HepG2 (cell line): Measurements from ENCODE around the gene CCNB1IP1. TPM values are rescaled to one million over a fixed set of nuclear protein-coding genes. Genes with fewer than 3 reads are reported as not detected.

Experiments used
- ATAC-seq: fragments of 200-7000 bp; cut with Tn5 transposase; 3 replicates; pipeline ENCODE4 v1.9.1; 2020; ENCODE audit warnings: mild to moderate bottlenecking, moderate library complexity
- BruUV-seq: library from RNA; stranded (reverse); fragments of 400-500 nt; replicated peaks from 2 replicates; lab custom pipeline; 2021; lab: Mats Ljungman, UMichigan
- CTCF ChIA-PET: fragments of 300-600 bp; formaldehyde crosslinking; extraction: SDS; loops from one replicate; lab custom pipeline; 2021; ENCODE audit warnings: low total read pairs, inconsistent platforms, low intra/inter-chr PET ratio; lab: Yijun Ruan, JAX
- POLR2A ChIA-PET: fragments of 350-600 bp; sonication (Branson Sonifier 250); formaldehyde crosslinking; loops from one replicate; lab custom pipeline; 2020; ENCODE audit warnings: antibody characterized with exemption, inconsistent platforms; lab: Yijun Ruan, JAX
- DNase-seq: peaks from one replicate; pipeline ENCODE4 v3.0.0-alpha.2; 2015; ENCODE audit warnings: low spot score
- FAIRE-seq: peaks from 3 replicates; lab custom pipeline; 2011; peaks lifted over from hg19 to GRCh38; lab: Jason Lieb, UNC
- H2AFZ ChIP-seq: one replicate; pipeline ENCODE4 v1.6.1; 2011; ENCODE audit warnings: low read length, inconsistent platforms
- H3K27ac ChIP-seq: fragments of 300-600 bp; 3 replicates; pipeline ENCODE4 v1.8.0; 2011; ENCODE audit warnings: mixed run types, mild to moderate bottlenecking, mixed read lengths, low read length, inconsistent platforms; ENCODE audit not compliant: insufficient read depth; ENCODE audit errors: extremely low read length
- H3K27me3 ChIP-seq, 2 experiments: fragments of 200-600 bp in 1 of 2; 2 replicates in 1 of 2; 3 replicates in 1 of 2; pipeline versions ENCODE4 v1.6.0 to v1.8.0; 2011; ENCODE audit warnings: low read length in 2 of 2, mild to moderate bottlenecking in 2 of 2, moderate library complexity in 2 of 2, inconsistent platforms in 1 of 2; ENCODE audit not compliant: insufficient read depth in 2 of 2, control insufficient read depth in 1 of 2
- H3K36me3 ChIP-seq, 2 experiments: fragments of 200-600 bp in 1 of 2; replicated peaks in 1 of 2; 2 replicates in 1 of 2; 3 replicates in 1 of 2; pipeline versions ENCODE4 v1.5.1 to v1.8.0; 2011; ENCODE audit warnings: low read length in 2 of 2, inconsistent platforms in 1 of 2; ENCODE audit not compliant: insufficient read depth in 2 of 2, control insufficient read depth in 1 of 2
- H3K4me1 ChIP-seq: 2 replicates; pipeline ENCODE4 v1.5.1; 2012; ENCODE audit warnings: low read length, inconsistent platforms; ENCODE audit not compliant: insufficient read depth
- H3K4me2 ChIP-seq: 2 replicates; pipeline ENCODE4 v1.6.0; 2011; ENCODE audit warnings: low read depth, low read length, inconsistent platforms
- H3K4me3 ChIP-seq, 3 experiments: fragments of 200-600 bp in 1 of 3; sonication (generic), shearing (Covaris generic) in 1 of 3; replicated peaks in 1 of 3; 2 replicates each; pipeline ENCODE4 v1.5.1; 2011 to 2016; ENCODE audit warnings: low read length in 3 of 3, inconsistent platforms in 2 of 3, low read depth in 2 of 3, mild to moderate bottlenecking in 2 of 3, control low read depth in 1 of 3, mixed read lengths in 1 of 3; ENCODE audit not compliant: insufficient read depth in 1 of 3
- H3K79me2 ChIP-seq: one replicate; pipeline ENCODE4 v1.6.1; 2011; ENCODE audit warnings: low read length, inconsistent platforms; ENCODE audit not compliant: insufficient read depth
- H3K9ac ChIP-seq: 2 replicates; pipeline ENCODE4 v1.6.0; 2011; ENCODE audit warnings: mild to moderate bottlenecking, low read depth, low read length, inconsistent platforms; ENCODE audit not compliant: insufficient read depth
- H3K9me3 ChIP-seq: 2 replicates; pipeline ENCODE4 v1.5.1; 2012; ENCODE audit warnings: mild to moderate bottlenecking, low read length
- H4K20me1 ChIP-seq: 2 replicates; pipeline ENCODE4 v1.6.0; 2011; ENCODE audit warnings: inconsistent platforms, mild to moderate bottlenecking, low read length, moderate library complexity; ENCODE audit not compliant: insufficient read depth
- CBX5 ChIP-seq: sonication (generic); formaldehyde crosslinking; IDR thresholded peaks from 2 replicates; pipeline ENCODE4 v1.4.0; 2020; ENCODE audit warnings: missing genetic modification reagents, borderline replicate concordance
- FOXK1 ChIP-seq: sonication (generic); formaldehyde crosslinking; IDR thresholded peaks from 2 replicates; pipeline ENCODE4 v1.4.0; 2020; ENCODE audit warnings: low read depth, missing genetic modification reagents, borderline replicate concordance
- GABPA ChIP-seq, 2 experiments: IDR thresholded peaks; 2 replicates each; pipeline ENCODE4 v1.6.1; 2011 to 2016; ENCODE audit warnings: low read depth in 2 of 2, low read length in 1 of 2, missing biosample characterization in 1 of 2, missing genetic modification characterization in 1 of 2
- HCFC1 ChIP-seq: fragments of 150-350 bp; IDR thresholded peaks from 2 replicates; pipeline ENCODE4 v1.6.1; 2014; ENCODE audit warnings: low read depth, low read length
- IRX3 ChIP-seq: sonication (generic); formaldehyde crosslinking; IDR thresholded peaks from 2 replicates; pipeline ENCODE4 v1.8.1; 2023; ENCODE audit warnings: mild to moderate bottlenecking, low read depth, missing genetic modification reagents, borderline replicate concordance
- MAF1 ChIP-seq: sonication (generic); formaldehyde crosslinking; IDR thresholded peaks from 2 replicates; pipeline ENCODE4 v1.5.0; 2020; ENCODE audit warnings: missing genetic modification reagents, borderline replicate concordance
- MAFK ChIP-seq, 2 experiments: IDR thresholded peaks in 1 of 2; conservative IDR thresholded peaks in 1 of 2; 2 replicates each; pipeline ENCODE4 v1.6.1; 2011; ENCODE audit warnings: improper control_type of control experiment in 2 of 2, low read length in 2 of 2
- NCOA1 ChIP-seq: sonication (generic); formaldehyde crosslinking; IDR thresholded peaks from 2 replicates; pipeline ENCODE4 v1.9.0; 2021; ENCODE audit warnings: missing genetic modification reagents
- PLRG1 ChIP-seq: fragments of 450-650 bp; conservative IDR thresholded peaks from 2 replicates; pipeline ENCODE4 v1.6.1; 2016
- RBM22 ChIP-seq: fragments of 200-400 bp; formaldehyde crosslinking; optimal IDR thresholded peaks from 2 replicates; pipeline ENCODE3; 2017; ENCODE audit warnings: mild to moderate bottlenecking, low read length, moderate library complexity
- ZMAT3 ChIP-seq: sonication (generic); formaldehyde crosslinking; conservative IDR thresholded peaks from 2 replicates; pipeline ENCODE4 v1.7.0; 2021; ENCODE audit warnings: missing genetic modification reagents
- ZNF263 ChIP-seq: sonication (generic); formaldehyde crosslinking; IDR thresholded peaks from 2 replicates; pipeline ENCODE4 v1.4.0; 2020; ENCODE audit warnings: missing genetic modification reagents
- ZNF841 ChIP-seq: sonication (generic); formaldehyde crosslinking; IDR thresholded peaks from 2 replicates; pipeline ENCODE4 v1.8.1; 2023; ENCODE audit warnings: missing genetic modification reagents, borderline replicate concordance
- WGBS: methylation state at CpG from one replicate; pipeline ENCODE4 v1.1.6; 2017; ENCODE audit warnings: low lambda C conversion rate; 5-methylcytosine and 5-hydroxymethylcytosine counted together
- in situ Hi-C: cut with HindIII; loops from 2 replicates; pipeline ENCODE4 v1.10.0; 2017; ENCODE audit warnings: low pct_unique_long_range_greater_than_20kb; ENCODE audit not compliant: extremely low pct_ligation_motif_present
- intact Hi-C: fragments of 100-400 bp; cut with micrococcal nuclease; formaldehyde crosslinking; loops from one replicate; pipeline ENCODE4 v1.10.0; 2022; ENCODE audit not compliant: unreplicated experiment
- polyA plus RNA-seq, 8 experiments: library from polyadenylated mRNA; depleted of rRNA in 3 of 8; stranded (reverse) in 7 of 8; unstranded in 1 of 8; fragments of >200 nt; fragmentation: Illumina TruSeq in 4 of 8; extraction: Trizol in 4 of 8; gene quantifications; 2 replicates each; pipeline versions ENCODE4 v1.2.1 to v1.2.3, GENCODE V29; 2011 to 2016; ENCODE audit warnings: low read depth in 4 of 8, missing spikeins in 1 of 8, mixed read lengths in 1 of 8; ENCODE audit not compliant: insufficient read depth in 1 of 8
- total RNA-seq, 5 experiments: library from RNA; depleted of rRNA; stranded (reverse); fragments of >200 nt; fragmentation: Illumina TruSeq; extraction: Trizol; gene quantifications; 2 replicates each; pipeline ENCODE4 v1.2.3, GENCODE V29; 2016; ENCODE audit warnings: low read depth in 1 of 5
- TF ChIP-seq, protein P1 (sequence below): IDR thresholded peaks from 2 replicates; pipeline ENCODE4 v1.6.1; 2016; ENCODE audit warnings: control low read depth
- TF ChIP-seq, protein P2 (sequence below): sonication (generic); formaldehyde crosslinking; IDR thresholded peaks from 2 replicates; pipeline ENCODE4 v1.5.0; 2020; ENCODE audit warnings: mild to moderate bottlenecking, missing genetic modification reagents
- TF ChIP-seq, protein P3 (sequence below): IDR thresholded peaks from 2 replicates; pipeline ENCODE4 v1.6.1; 2012; ENCODE audit warnings: low read depth, low read length, improper control_type of control experiment

CCNB1IP1 gene
- total and polyA plus RNA-seq, 2 of the 13 experiments (the other 11 are each of a cell fraction or from before 2014, with no cell fraction given): 98.3 to 125 TPM

DNA sequence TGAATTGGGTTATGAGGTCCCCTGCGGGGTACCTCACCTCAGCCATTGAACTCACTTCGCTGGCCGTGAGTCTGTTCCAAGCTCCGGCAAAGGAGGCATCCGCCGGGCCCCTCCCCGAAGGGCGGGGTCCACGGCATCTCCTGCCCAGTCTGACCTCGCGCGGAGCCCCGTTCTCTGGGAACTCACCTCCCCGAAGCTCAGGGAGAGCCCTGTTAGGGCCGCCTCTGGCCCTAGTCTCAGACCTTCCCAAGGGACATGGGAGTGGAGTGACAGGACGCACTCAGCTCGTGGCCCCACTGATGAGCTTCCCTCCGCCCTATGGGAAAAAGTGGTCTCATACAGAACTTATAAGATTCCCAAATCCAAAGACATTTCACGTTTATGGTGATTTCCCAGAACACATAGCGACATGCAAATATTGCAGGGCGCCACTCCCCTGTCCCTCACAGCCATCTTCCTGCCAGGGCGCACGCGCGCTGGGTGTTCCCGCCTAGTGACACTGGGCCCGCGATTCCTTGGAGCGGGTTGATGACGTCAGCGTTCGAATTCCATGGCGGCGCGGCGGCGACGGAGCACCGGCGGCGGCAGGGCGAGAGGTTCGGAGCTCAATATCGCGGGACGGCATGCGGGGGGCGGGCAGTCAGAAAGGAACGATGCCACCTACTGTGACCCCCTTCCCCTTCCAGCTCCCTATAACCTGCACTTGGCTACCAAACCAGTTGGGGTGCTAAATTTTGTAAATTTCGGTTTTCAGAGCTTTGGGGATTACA is 10.2 kb upstream of the CCNB1IP1 start, which contains the start of gene PARP2:
TSS of gene PARP2 (plus strand) at position 544 of the 770 bp plus-strand sequence. CDS start at position 551, 7 bp downstream.
- H3K79me2 ChIP-seq: peaks cover 12% of the 10 kb centered on the region
- in situ Hi-C loops (loop anchor here (25.0 kb wide), 2 partner anchors 119 to 644 kb away; partner anchors contain the start of genes APEX1, METTL17, OSGEP and PIP4P1), intact Hi-C loops (loop anchor here (1.0 to 2.0 kb wide), 6 partner anchors 10 to 343 kb away; partner anchors contain the start of genes CCNB1IP1, PIP4P1 and TEP1)
- peak within 1 kb of the TSS; percentile 91 for H3K9ac ChIP-seq
- peak within 1 kb of the TSS; percentile 89 for H3K27ac ChIP-seq
- peak; percentile 100 for DNase-seq
- H2AFZ ChIP-seq: peak within 1 kb of the TSS; percentile 90
- H3K4me2 ChIP-seq: peak within 1 kb of the TSS; percentile 70
- peaks cover 5 to 16% of the 10 kb centered on the region in 2 experiments; a peak in 4 of 5 replicates for H3K36me3 ChIP-seq
- H3K4me3 ChIP-seq: peak within 1 kb of the TSS; percentile 82 to 88 (median 86)
- BruUV-seq: TSS peak; percentile 95
- WGBS: 2% methylated on average over 39 of the region's 50 CpGs
- ChIA-PET CTCF (no interaction called here), POLR2A (interaction anchor here (0.7 to 5.8 kb wide), 39 partner anchors 9 to 1214 kb away, joined by 3 to 139 read pairs (median 6); partner anchors contain the start of genes APEX1, ARHGEF40, CCNB1IP1 and METTL3)
- peak; percentile 99 for FAIRE-seq
- H3K4me1 ChIP-seq: peaks cover 24% of the 10 kb centered on the region
- H3K27me3 ChIP-seq: no peaks in the 10 kb centered on the region; a peak in 1 of 5 replicates
- no peaks in the 10 kb centered on the region for H3K9me3 ChIP-seq
- ATAC-seq: peak; percentile 99
- no peaks in the 10 kb centered on the region for H4K20me1 ChIP-seq
- TF ChIP-seq MAF1 (CRISPR knock-in tag) (peak; percentile 98), GABPA (IDR thresholded peaks at IDR 0.05; ENCODE audit: low read depth, low read length) (no peak), GABPA (CRISPR knock-in tag; IDR thresholded peaks at IDR 0.05; ENCODE audit: low read depth) (peak; percentile 75), CBX5 (CRISPR knock-in tag) (peak; percentile 82; the same call in 1 of the 2 replicates), HCFC1 (peak; percentile 59), ZMAT3 (CRISPR knock-in tag) (no peak; the same call in 1 of the 2 replicates), NCOA1 (CRISPR knock-in tag) (0 out of 2 replicates have a peak, but pooled peaks have one; percentile 63), ZNF263 (no peak), ZNF841 (peak; percentile 35; the same call in 1 of the 2 replicates), RBM22 (no peak), FOXK1 (CRISPR knock-in tag) (peak; percentile 86), IRX3 (CRISPR knock-in tag) (no peak), PLRG1 (no peak), MAFK (conservative IDR thresholded peaks at IDR 0.05 in 1 of 2, IDR thresholded peaks at IDR 0.05 in 1 of 2; ENCODE audit: low read length in 2 of 2) (peak; percentile 60 to 64)
- TF ChIP-seq, protein P1, sequence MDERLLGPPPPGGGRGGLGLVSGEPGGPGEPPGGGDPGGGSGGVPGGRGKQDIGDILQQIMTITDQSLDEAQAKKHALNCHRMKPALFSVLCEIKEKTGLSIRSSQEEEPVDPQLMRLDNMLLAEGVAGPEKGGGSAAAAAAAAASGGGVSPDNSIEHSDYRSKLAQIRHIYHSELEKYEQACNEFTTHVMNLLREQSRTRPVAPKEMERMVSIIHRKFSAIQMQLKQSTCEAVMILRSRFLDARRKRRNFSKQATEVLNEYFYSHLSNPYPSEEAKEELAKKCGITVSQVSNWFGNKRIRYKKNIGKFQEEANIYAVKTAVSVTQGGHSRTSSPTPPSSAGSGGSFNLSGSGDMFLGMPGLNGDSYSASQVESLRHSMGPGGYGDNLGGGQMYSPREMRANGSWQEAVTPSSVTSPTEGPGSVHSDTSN: peak; percentile 80
- TF ChIP-seq, protein P2, sequence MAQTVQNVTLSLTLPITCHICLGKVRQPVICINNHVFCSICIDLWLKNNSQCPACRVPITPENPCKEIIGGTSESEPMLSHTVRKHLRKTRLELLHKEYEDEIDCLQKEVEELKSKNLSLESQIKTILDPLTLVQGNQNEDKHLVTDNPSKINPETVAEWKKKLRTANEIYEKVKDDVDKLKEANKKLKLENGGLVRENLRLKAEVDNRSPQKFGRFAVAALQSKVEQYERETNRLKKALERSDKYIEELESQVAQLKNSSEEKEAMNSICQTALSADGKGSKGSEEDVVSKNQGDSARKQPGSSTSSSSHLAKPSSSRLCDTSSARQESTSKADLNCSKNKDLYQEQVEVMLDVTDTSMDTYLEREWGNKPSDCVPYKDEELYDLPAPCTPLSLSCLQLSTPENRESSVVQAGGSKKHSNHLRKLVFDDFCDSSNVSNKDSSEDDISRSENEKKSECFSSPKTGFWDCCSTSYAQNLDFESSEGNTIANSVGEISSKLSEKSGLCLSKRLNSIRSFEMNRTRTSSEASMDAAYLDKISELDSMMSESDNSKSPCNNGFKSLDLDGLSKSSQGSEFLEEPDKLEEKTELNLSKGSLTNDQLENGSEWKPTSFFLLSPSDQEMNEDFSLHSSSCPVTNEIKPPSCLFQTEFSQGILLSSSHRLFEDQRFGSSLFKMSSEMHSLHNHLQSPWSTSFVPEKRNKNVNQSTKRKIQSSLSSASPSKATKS: 0 out of 2 replicates have a peak, but pooled peaks have one; percentile 66
- TF ChIP-seq, protein P3, sequence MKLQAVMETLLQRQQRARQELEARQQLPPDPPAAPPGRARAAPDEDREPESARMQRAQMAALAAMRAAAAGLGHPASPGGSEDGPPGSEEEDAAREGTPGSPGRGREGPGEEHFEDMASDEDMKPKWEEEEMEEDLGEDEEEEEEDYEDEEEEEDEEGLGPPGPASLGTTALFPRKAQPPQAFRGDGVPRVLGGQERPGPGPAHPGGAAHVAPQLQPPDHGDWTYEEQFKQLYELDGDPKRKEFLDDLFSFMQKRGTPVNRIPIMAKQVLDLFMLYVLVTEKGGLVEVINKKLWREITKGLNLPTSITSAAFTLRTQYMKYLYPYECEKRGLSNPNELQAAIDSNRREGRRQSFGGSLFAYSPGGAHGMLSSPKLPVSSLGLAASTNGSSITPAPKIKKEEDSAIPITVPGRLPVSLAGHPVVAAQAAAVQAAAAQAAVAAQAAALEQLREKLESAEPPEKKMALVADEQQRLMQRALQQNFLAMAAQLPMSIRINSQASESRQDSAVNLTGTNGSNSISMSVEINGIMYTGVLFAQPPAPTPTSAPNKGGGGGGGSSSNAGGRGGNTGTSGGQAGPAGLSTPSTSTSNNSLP: peak; percentile 12; the same call in 1 of the 2 replicates
